HUES64 (cell line): Measurements from ENCODE around the gene BAIAP2L1.
A peak's percentile ranks its signal among the peaks of the same experiment; 100 is the strongest.
"Not testable (repeated sequence)": the region's sequence is repeated elsewhere in the genome, so short reads cannot be mapped to it uniquely, and the experiment has no call there.

Experiments used
- H3K27ac ChIP-seq: 2 replicates; pipeline ENCODE4 v1.7.0; 2013; ENCODE audit warnings: low read depth, low read length, inconsistent platforms
- H3K27me3 ChIP-seq: 2 replicates; pipeline ENCODE4 v1.6.1; 2013; ENCODE audit warnings: mild to moderate bottlenecking, low read length; ENCODE audit not compliant: insufficient read depth
- H3K36me3 ChIP-seq: 2 replicates; pipeline ENCODE4 v1.6.1; 2013; ENCODE audit warnings: mild to moderate bottlenecking, low read length; ENCODE audit not compliant: insufficient read depth
- H3K4me1 ChIP-seq: 2 replicates; pipeline ENCODE4 v1.6.1; 2013; ENCODE audit warnings: mild to moderate bottlenecking, low read length, moderate library complexity; ENCODE audit not compliant: insufficient read depth
- H3K4me3 ChIP-seq: 2 replicates; pipeline ENCODE4 v1.5.1; 2013; ENCODE audit warnings: mild to moderate bottlenecking, low read length, moderate library complexity
- H3K9ac ChIP-seq: 2 replicates; pipeline ENCODE4 v1.6.1; 2013; ENCODE audit warnings: mild to moderate bottlenecking, low read depth, low read length
- H3K9me3 ChIP-seq: 2 replicates; pipeline ENCODE4 v1.6.1; 2013; ENCODE audit warnings: low read depth, low read length; ENCODE audit not compliant: insufficient read depth
- WGBS: fragments of 150-250, 120-280 bp; methylation state at CpG from one replicate; pipeline ENCODE4 v1.1.7; 2013; ENCODE audit warnings: missing lambda C conversion rate; 5-methylcytosine and 5-hydroxymethylcytosine counted together

BAIAP2L1 gene

DNA sequence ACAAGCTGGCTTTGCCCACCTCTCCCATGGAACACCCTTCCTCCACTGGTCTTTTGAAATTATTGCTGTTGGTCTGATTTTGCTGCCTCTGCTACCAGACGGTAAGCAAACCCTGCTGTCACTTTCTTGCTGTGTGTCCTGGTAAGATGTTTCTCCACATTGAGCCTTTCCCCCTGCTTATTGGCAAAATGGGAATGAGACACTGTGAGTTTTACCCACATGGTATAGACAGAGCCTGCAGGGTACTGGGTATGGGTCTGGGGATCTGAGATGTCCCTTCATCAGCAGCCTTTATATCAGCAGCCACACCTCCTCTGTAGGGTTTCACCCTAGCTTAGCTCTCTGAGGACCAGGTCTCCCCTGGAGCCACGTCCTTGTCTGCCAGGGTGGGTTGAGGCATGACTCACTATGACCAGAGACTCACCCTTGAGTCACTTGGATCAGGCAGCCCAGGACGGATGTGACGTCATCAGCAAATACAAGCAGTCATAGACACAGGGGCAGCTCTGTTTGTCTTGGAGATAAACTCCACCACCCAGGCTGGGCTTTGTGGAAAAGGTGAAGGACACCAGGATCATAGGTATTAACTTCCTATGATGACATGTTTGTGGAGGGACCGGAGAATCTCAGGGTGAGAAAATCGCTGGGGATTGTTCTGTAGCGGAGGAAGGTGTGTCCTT, 17.9 kb upstream of the BAIAP2L1 start:
- no peak overlapping the region for H3K9ac ChIP-seq
- no peak overlapping the region for H3K27ac ChIP-seq
- WGBS = 78% methylated on average over 7 of the region's 7 CpGs
- H3K4me3 ChIP-seq = no peak overlapping the region
- H3K9me3 ChIP-seq = no peaks in the 10 kb centered on the region
- peaks cover 4% of the 10 kb centered on the region; the same call in 1 of the 2 replicates for H3K27me3 ChIP-seq
- no peaks in the 10 kb centered on the region for H3K36me3 ChIP-seq
- H3K4me1 ChIP-seq = no peaks in the 10 kb centered on the region

DNA sequence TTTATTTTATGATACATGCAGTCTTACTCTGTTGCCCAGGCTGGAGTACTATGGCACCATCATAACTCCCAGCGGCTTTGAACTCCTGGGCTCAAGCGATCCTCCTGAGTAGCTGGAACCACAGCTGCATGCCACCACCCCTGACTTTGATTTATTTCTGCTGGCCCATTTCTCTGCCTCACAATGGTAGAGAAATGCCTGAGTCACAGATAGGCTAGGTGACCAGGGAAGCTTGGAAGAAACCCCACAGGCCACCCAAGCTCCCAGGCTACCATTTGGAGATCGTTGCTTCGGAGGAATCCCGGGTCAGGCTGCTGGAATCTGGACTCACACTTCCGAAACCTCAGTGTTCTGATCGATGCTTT, 17.4 kb upstream of the BAIAP2L1 start:
- no peaks in the 10 kb centered on the region for H3K9me3 ChIP-seq
- H3K4me1 ChIP-seq = no peaks in the 10 kb centered on the region
- H3K9ac ChIP-seq = no peak overlapping the region
- no peaks in the 10 kb centered on the region for H3K36me3 ChIP-seq
- WGBS = 92% methylated on average over 7 of the region's 7 CpGs
- peaks cover 4% of the 10 kb centered on the region; the same call in 1 of the 2 replicates for H3K27me3 ChIP-seq
- H3K27ac ChIP-seq = no peak overlapping the region
- H3K4me3 ChIP-seq = no peak overlapping the region

DNA sequence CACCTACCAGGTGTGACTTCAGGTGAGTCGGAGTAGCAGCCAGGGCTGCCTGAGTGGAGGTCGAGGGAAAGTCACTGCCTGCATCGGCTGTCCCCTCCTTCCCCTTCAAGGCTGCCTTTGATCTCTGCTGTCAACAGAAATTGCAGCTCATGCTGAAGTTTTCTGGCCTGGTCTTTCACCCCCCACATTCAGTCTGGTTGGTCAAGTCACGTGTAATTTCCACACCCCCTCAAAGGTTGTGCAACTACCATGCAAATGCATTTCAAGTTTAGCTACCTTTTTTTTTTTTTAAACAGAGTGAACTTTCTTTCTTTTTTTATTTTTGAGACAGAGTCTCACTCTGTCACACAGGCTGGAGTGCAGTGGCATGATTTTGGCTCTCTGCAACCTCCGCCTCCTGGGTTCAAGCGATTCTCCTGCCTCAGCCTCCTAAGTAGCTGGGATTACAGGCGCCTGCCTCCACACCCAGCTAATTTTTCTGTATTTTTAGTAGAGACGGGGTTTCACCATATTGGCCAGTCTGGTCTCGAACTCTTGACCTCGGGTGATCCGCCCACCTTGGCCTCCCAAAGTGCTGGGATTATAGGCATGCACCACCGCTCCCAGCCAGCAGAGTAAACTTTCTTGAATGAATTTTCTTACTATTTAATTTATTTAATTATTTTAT, 16.8 kb upstream of the BAIAP2L1 start:
- not testable (repeated sequence) for H3K36me3 ChIP-seq, H3K27ac ChIP-seq, H3K4me3 ChIP-seq, H3K9ac ChIP-seq, H3K9me3 ChIP-seq, H3K4me1 ChIP-seq, H3K27me3 ChIP-seq
- 90% methylated on average over 12 of the region's 12 CpGs for WGBS

DNA sequence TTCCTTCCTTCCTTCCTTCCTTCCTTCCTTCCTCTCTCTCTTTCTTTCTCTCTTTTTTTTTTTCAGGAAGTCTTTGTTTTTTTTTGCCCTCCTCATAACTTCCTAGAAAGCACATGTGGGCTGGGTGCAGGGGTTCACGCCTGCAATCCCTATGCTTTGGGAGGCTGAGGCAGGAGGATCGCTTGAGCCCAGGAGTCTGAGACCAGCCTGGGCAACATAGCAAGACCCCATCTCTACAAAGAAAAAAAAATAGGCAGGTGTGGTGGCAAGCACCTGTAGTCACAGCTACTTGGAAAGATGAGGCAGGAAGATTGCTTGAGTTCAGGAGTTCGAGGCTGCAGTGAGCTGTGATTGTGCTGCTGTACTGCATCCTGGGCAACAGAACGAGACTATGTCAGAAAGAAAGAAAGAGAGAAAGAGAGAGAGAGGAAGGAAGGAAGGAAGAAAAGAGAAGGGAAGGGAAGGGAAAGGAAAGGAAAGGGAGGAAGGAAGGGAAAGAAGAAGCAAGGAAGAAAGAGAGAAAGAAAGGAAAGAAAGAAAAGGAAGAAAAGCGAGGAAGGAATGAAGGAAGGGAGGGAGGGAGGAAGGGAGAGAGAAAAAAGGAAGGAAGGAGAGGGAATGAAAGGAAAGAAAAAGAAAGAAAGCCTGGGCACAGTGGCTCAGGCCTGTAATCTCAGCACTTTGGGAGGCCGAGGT, 13.5 kb upstream of the BAIAP2L1 start:
- Histone ChIP-seq H3K36me3 (no peaks in the 10 kb centered on the region), H3K9me3 (no peaks in the 10 kb centered on the region), H3K4me1 (no peaks in the 10 kb centered on the region), H3K9ac (no peak overlapping the region), H3K4me3 (no peak overlapping the region), H3K27me3 (no peaks in the 10 kb centered on the region), H3K27ac (no peak overlapping the region)
- WGBS = 93% methylated on average over 6 of the region's 6 CpGs

DNA sequence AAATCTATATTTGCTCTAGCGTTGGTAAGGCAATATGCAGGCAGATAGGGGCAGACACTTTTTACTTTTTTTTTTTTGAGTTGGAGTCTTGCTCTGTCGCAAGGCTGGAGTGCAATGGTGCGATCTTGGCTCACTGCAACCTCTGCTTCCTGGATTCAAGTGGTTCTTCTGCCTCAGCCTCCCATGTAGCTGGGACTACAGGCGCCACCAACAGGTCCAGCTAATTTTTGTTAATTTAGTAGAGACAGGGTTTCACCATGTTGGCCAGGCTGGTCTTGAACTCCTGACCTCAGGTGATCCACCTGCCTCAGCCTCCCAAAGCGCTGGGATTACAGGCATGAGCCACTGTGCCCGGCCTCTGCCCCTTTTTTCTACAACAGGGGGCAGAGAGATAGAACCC, 12.8 kb upstream of the BAIAP2L1 start:
- not testable (repeated sequence) for H3K27me3 ChIP-seq, H3K4me3 ChIP-seq, H3K36me3 ChIP-seq, H3K4me1 ChIP-seq, H3K9me3 ChIP-seq, H3K27ac ChIP-seq, H3K9ac ChIP-seq
- WGBS = 94% methylated on average over 6 of the region's 6 CpGs

DNA sequence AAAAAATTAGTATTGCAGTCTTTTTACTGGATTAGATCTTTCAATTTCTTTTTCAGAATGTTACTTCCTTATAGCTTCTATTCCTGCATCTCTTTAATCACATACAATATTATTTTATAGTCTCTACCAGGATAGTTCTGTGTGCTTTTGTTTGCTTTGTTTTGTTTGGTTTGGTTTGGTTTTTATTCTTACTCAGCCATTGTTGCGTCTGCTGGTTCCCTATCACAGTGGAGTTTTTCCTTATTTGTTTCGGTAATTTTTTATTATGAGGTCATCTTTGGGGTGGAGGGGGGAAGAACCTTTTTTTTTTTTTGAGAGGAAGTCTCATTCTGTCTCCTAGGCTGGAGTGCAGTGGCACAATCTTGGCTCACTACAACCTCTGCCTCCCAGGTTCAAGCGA, 9.0 kb upstream of the BAIAP2L1 start:
- Histone ChIP-seq H3K27ac (no peak overlapping the region), H3K9me3 (no peaks in the 10 kb centered on the region), H3K4me3 (no peak overlapping the region)

DNA sequence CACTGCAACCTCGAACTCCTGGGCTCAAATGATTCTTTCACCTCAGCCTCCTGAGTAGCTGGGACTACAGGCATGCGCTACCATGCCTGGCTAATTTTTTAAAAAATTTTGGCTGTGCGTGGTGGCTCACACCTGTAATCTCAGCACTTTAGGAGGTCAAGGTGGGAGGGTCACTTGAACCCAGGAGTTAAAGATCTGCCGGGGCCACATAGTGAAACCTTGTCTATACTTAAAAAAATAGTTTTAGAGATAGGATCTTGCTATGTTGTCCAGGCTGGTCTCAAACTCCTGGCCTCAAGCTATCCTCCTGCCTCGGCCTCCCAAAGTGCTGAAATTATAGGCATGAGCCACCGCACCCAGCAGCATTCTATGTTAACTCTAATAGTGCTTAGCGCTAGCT, 7.3 kb upstream of the BAIAP2L1 start:
- not testable (repeated sequence) for H3K27me3 ChIP-seq, H3K9me3 ChIP-seq, H3K36me3 ChIP-seq, H3K4me1 ChIP-seq, H3K27ac ChIP-seq, H3K9ac ChIP-seq, H3K4me3 ChIP-seq
- 96% methylated on average over 7 of the region's 7 CpGs for WGBS

More for the DNA sequence above, 9.0 kb upstream of the BAIAP2L1 start:
- WGBS = 99% methylated on average over 3 of the region's 3 CpGs
- H3K36me3 ChIP-seq = no peaks in the 10 kb centered on the region
- H3K27me3 ChIP-seq = no peaks in the 10 kb centered on the region
- no peaks in the 10 kb centered on the region for H3K4me1 ChIP-seq
- no peak overlapping the region for H3K9ac ChIP-seq

DNA sequence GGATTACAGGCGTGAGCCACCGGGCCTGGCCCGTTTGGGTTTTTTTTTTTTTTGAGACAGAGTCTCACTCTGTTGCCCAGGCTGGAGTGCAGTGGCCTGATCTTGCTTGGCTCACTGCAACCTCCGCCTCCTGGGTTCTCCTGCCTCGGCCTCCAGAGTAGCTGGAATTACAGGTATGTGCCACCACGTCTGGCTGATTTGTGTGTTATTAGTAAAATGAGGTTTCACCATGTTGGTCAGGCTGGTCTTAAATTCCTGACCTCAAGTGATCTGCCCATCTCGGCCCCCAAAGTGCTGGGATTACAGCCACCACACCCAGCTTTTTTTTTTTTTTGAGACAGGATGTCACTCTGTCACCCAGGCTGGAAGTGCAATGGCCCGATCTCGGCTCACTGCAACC, 5.9 kb upstream of the BAIAP2L1 start:
- Histone ChIP-seq H3K4me3 (no peak overlapping the region), H3K9ac (no peak overlapping the region), H3K36me3 (no peaks in the 10 kb centered on the region), H3K27me3 (no peaks in the 10 kb centered on the region), H3K4me1 (no peaks in the 10 kb centered on the region), H3K9me3 (no peaks in the 10 kb centered on the region), H3K27ac (no peak overlapping the region)
- 93% methylated on average over 9 of the region's 9 CpGs for WGBS

DNA sequence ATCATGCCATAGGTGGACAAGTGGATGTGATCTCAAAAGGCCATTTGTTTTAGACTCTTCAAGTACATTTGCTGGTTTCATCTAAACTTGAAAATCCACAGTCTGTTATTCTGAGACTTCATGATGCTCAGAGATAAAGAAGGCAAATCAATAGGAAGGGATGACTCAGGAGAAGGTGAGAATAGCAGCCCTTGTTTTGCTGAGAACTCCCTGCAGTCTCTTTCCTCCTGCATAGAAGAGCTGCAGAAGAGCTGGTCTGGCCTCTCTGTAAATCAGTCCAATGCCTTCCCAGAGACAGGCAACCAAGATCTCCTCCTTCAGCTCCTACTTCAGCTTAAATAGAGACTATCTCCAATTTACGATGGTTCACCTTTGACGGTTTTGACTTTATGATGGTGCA, 4.0 kb upstream of the BAIAP2L1 start:
- Histone ChIP-seq H3K9ac (no peak overlapping the region), H3K4me1 (no peaks in the 10 kb centered on the region; the same call in 1 of the 2 replicates), H3K36me3 (no peaks in the 10 kb centered on the region), H3K27me3 (no peaks in the 10 kb centered on the region), H3K27ac (no peak overlapping the region), H3K4me3 (no peak overlapping the region), H3K9me3 (no peaks in the 10 kb centered on the region)
- WGBS = 69% methylated on average over 2 of the region's 2 CpGs

DNA sequence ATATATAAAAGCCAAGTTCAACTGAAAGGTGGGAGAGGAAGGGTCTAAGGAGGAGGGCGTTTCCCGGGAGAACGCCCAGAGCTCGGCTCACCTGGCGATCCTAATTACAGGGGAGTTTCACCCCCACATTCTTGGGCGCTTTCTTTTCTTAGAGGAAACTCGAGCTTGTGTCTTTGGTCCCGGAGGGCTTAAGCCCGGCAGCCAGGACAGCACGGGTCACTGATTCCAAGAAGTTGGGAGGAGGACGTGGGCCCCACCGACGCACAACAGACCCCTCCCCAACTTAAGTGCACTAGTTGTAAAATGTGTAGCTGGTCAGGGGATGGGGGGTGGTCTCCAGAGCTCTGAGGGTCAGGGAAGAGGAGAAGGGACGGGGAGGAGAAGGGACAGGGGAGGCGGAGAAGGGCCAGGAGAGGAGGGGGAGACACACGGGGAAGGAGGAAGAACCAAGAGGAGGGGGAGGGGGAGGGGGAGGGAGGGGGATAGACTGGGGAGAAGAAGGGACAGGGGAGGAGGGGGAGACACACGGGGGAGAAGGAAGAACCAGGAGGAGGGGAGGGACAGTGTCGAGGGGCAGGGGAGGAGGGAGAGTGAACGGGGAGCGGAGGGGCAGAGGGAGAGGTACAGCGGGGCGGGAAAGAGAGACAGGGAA, 874 bp downstream of the BAIAP2L1 start:
- WGBS = 53% methylated on average over 21 of the region's 22 CpGs
- H3K4me1 ChIP-seq = peaks cover 19% of the 10 kb centered on the region
- peak overlapping the region; percentile 88 for H3K4me3 ChIP-seq
- H3K27me3 ChIP-seq = no peaks in the 10 kb centered on the region
- no peaks in the 10 kb centered on the region for H3K36me3 ChIP-seq
- H3K27ac ChIP-seq = no peak overlapping the region
- no peaks in the 10 kb centered on the region for H3K9me3 ChIP-seq
- H3K9ac ChIP-seq = no peak overlapping the region

DNA sequence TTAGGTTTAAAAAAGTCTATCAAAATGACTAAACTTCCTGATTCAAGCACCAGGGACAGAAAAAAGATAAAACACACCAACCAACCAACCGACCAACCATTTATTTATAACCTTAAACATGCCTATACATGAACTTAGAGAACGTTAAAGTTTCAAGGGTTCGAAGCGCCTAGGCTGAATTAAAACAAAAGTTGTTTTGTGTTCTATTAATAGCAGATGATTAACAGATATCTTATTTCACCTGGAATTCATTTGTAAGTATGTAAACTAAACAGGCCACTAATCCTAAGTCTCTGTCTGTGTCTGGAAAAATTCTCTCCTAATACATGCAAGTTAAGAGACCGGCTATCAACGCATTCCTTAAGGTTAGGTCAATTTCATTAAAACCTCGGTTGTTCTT, 1.4 kb downstream of the BAIAP2L1 start:
- Histone ChIP-seq H3K27me3 (no peaks in the 10 kb centered on the region), H3K9ac (no peak overlapping the region), H3K9me3 (no peaks in the 10 kb centered on the region), H3K36me3 (no peaks in the 10 kb centered on the region), H3K27ac (no peak overlapping the region), H3K4me3 (peak overlapping the region; percentile 88), H3K4me1 (peaks cover 19% of the 10 kb centered on the region)
- WGBS = 81% methylated on average over 7 of the region's 7 CpGs
